PC-3 (cell line): ENCODE data around the gene MED1. TPM values are rescaled to one million over a fixed set of nuclear protein-coding genes. Genes with fewer than 3 reads are reported as not detected.
A peak's percentile ranks its signal among the peaks of the same experiment; 100 is the strongest.

ENCODE experiments used
- ATAC-seq: fragments of 200-7000 bp; cut with Tn5 transposase; 2 replicates; pipeline ENCODE4 v1.9.1; 2020; ENCODE audit warnings: mild to moderate bottlenecking, moderate library complexity
- BruUV-seq: library from RNA; stranded (reverse); fragments of 400-500 nt; replicated peaks from 2 replicates; lab custom pipeline; 2021; lab: Mats Ljungman, UMichigan
- CTCF ChIA-PET: fragments of 300-600 bp; sonication (Branson Sonifier 250); formaldehyde crosslinking; loops from one replicate; lab custom pipeline; 2022; ENCODE audit warnings: antibody characterized with exemption; lab: Charles Lee
- POLR2A ChIA-PET: fragments of 300-600 bp; sonication (Branson Sonifier 250); formaldehyde crosslinking; loops from one replicate; lab custom pipeline; 2022; ENCODE audit warnings: antibody characterized with exemption; ENCODE audit not compliant: unreplicated experiment; lab: Charles Lee
- DNase-seq: peaks from one replicate; pipeline ENCODE4 v3.0.0-alpha.2; 2015
- H2AFZ ChIP-seq: fragments of 300-600 bp; sonication (generic); 2 replicates; pipeline ENCODE4 v1.6.0; 2016; ENCODE audit warnings: antibody characterized with exemption, low read length
- H3F3A ChIP-seq: fragments of 300-600 bp; sonication (generic); one replicate; pipeline ENCODE4 v1.6.0; 2017; ENCODE audit warnings: antibody characterized with exemption, low read length, control low read depth, mild to moderate bottlenecking; ENCODE audit not compliant: unreplicated experiment
- H3K27ac ChIP-seq: fragments of 300-600 bp; sonication (generic); 2 replicates; pipeline ENCODE4 v1.5.1; 2016; ENCODE audit warnings: mild to moderate bottlenecking, low read length
- H3K27me3 ChIP-seq: fragments of 300-600 bp; sonication (generic); 2 replicates; pipeline ENCODE4 v1.6.1; 2016; ENCODE audit warnings: low read length, mixed read lengths
- H3K36me3 ChIP-seq: fragments of 300-600 bp; sonication (generic); 2 replicates; pipeline ENCODE4 v1.6.1; 2016; ENCODE audit warnings: low read depth, mixed run types, low read length, mixed read lengths
- H3K4me1 ChIP-seq: fragments of 300-600 bp; sonication (generic); 2 replicates; pipeline ENCODE4 v1.5.1; 2016; ENCODE audit warnings: low read length; ENCODE audit not compliant: insufficient read depth
- H3K4me2 ChIP-seq: fragments of 300-600 bp; sonication (generic); 2 replicates; pipeline ENCODE4 v1.6.0; 2016; ENCODE audit warnings: low read length
- H3K4me3 ChIP-seq: fragments of 300-600 bp; sonication (generic); 2 replicates; pipeline ENCODE4 v1.5.1; 2016; ENCODE audit warnings: mild to moderate bottlenecking, low read length, mixed read lengths
- H3K79me2 ChIP-seq: fragments of 300-600 bp; sonication (generic); 2 replicates; pipeline ENCODE4 v1.6.1; 2017; ENCODE audit warnings: low read length, mixed read lengths
- H3K9ac ChIP-seq: fragments of 300-600 bp; sonication (generic); 2 replicates; pipeline ENCODE4 v1.6.0; 2016; ENCODE audit warnings: mild to moderate bottlenecking, low read length
- H3K9me2 ChIP-seq: fragments of 300-600 bp; sonication (generic); replicated peaks from 2 replicates; pipeline ENCODE4 v1.6.1; 2016; ENCODE audit warnings: mixed run types, low read length, mixed read lengths
- H3K9me3 ChIP-seq: fragments of 300-600 bp; sonication (generic); 2 replicates; pipeline ENCODE4 v1.6.1; 2016; ENCODE audit warnings: low read length, mixed read lengths
- H4K20me1 ChIP-seq: fragments of 300-600 bp; sonication (generic); 2 replicates; pipeline ENCODE4 v1.6.1; 2016; ENCODE audit warnings: low read length, mixed read lengths
- CTCF ChIP-seq: fragments of 300-600 bp; sonication (generic); conservative IDR thresholded peaks from 2 replicates; pipeline ENCODE4 v1.5.1; 2017; ENCODE audit warnings: antibody characterized with exemption, low read depth, mild to moderate bottlenecking, low read length
- EZH2 ChIP-seq: fragments of 300-600 bp; sonication (generic); IDR thresholded peaks from one replicate; pipeline ENCODE4 v1.6.1; 2017; ENCODE audit warnings: antibody characterized with exemption, mild to moderate bottlenecking, low read length; ENCODE audit not compliant: unreplicated experiment
- EZH2phosphoT487 ChIP-seq: fragments of 300-600 bp; sonication (generic); IDR thresholded peaks from 2 replicates; pipeline ENCODE4 v1.6.1; 2018; ENCODE audit warnings: mild to moderate bottlenecking, antibody characterized with exemption, low read length, borderline replicate concordance
- intact Hi-C: fragments of 100-400 bp; cut with micrococcal nuclease; formaldehyde crosslinking; loops from 2 replicates; pipeline ENCODE4 v1.9.0; 2023
- total RNA-seq: library from RNA; depleted of rRNA; stranded (reverse); fragments of >200 nt; gene quantifications from 2 replicates; pipeline ENCODE4 v1.2.3, GENCODE V29; 2014

The MED1 gene
- total RNA-seq, 1 experiment from 2014 or later = 19.1 TPM

DNA sequence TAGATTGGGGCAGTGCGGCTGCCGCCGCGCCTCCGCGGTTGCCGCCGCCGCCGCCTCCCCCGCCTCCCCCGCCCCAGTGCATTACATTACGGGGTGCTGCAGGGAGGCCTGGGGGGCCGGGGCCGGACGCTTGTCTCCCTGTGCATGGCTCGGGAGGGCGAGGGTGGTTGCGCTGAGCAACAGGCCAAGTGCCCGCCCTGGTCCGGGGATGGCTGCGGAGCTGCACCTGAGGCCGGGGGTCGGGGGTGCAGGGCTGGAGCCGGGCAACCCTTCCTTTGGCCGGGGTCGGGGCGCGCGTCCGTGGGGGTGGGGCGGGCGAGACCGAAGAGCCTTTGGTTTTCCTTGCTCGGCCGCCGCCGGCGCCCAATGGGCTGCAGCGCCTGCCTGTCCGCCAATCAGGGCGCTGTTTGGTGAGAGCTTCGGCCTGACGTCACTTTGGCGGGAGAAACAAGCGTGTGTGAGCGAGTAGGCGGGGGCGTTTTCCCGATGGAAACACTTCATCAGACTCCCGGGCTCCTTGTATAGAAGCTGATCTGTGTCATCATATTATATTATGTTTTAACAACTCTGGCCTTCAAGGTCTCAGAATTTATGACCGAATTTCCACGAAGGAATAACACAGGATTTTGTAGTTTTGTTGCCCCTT, 48.7 kb downstream of the MED1 start:
- peaks cover 8% of the 10 kb centered on the region; the same call in 1 of the 2 replicates for H4K20me1 ChIP-seq
- intact Hi-C loops = loop anchor here (5.0 kb wide), 2 partner anchors 60 to 120 kb away; partner anchors contain the start of gene CDK12
- H3K4me1 ChIP-seq = peaks cover 29% of the 10 kb centered on the region
- peak overlapping the region; percentile 94 for H3K4me2 ChIP-seq
- ChIA-PET POLR2A (no interaction called here), CTCF (interaction anchor here (0.6 kb wide), 1 partner anchor 12 kb away, joined by 4 read pairs; no protein-coding TSS in a partner anchor)
- H3K27me3 ChIP-seq = no peaks in the 10 kb centered on the region
- peak overlapping the region; percentile 96 for H3K4me3 ChIP-seq
- peaks cover 6% of the 10 kb centered on the region; the same call in 1 of the 2 replicates for H3K36me3 ChIP-seq
- H3K79me2 ChIP-seq = peaks cover 8% of the 10 kb centered on the region; the same call in 1 of the 2 replicates
- no TSS peak for BruUV-seq
- DNase-seq (peak; percentile 93), ATAC-seq (peak; percentile 72)
- H3K9me3 ChIP-seq = no peaks in the 10 kb centered on the region
- peak overlapping the region; percentile 96 for H2AFZ ChIP-seq
- no peak overlapping the region for H3K27ac ChIP-seq
- H3K9ac ChIP-seq = peak overlapping the region; percentile 60; the same call in 1 of the 2 replicates
- H3F3A ChIP-seq = no peaks in the 10 kb centered on the region
- no peaks in the 10 kb centered on the region for H3K9me2 ChIP-seq
- TF ChIP-seq CTCF (no peak), EZH2 (no peak), EZH2phosphoT487 (no peak)

DNA sequence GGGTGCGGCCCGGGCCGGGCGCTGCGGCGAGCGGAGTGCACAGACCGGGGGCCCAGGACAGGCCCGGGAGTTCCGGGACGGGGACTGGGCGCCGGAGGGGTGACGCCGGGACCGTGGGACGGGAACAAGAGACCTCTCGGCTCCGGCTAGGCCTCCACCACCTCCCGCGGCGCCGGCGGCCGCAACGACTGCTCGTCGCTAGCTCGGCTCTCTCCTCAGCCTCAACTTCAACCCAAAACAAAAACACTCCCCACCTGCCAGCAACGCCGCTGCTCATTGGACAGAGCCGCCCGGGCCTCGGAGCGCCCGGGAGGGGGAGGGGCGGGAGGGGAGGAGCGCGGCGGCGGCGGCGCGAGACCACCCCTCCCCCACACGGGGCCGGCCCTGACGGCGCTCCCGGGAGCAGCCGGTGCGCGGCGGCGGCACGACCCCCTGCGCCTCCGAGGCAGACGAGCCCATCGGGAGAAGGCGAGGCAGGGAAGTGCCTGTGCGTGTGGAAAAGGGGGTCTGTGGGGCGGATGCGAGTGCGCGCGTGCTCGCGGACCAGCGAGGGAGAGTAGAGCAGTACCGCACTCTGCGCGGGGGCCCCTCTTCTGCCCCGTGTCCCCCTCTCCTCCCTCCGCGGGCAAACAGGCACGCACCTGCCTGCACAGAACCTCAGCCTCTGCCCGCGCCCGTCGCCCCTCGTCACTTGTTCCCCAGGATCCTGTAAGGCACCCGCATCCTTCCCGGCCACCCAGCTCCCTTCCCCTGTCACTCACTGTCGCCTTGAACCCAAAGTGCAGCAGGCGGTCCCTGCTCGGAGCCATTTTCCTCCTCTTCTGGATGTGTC, 49.4 kb downstream of the MED1 start, which contains the start of gene FBXL20:
FBXL20 (minus strand) TSS at position 215 of the 832 bp plus-strand sequence. CDS start 224 bp downstream, outside the sequence.
- H3K4me3 ChIP-seq = peak within 1 kb of the TSS; percentile 96
- TF ChIP-seq EZH2phosphoT487 = no peak
- TF ChIP-seq CTCF = no peak
- no peak for TF ChIP-seq EZH2
- no peaks in the 10 kb centered on the region for H3K9me2 ChIP-seq
- H3K79me2 ChIP-seq = peaks cover 8% of the 10 kb centered on the region; the same call in 1 of the 2 replicates
- H3K9ac ChIP-seq = peak within 1 kb of the TSS; percentile 60
- H3K9me3 ChIP-seq = no peaks in the 10 kb centered on the region
- no TSS peak for BruUV-seq
- no peaks in the 10 kb centered on the region for H3K27me3 ChIP-seq
- ChIA-PET POLR2A (interaction anchor here (0.5 kb wide), 1 partner anchor 49 kb away, joined by 5 read pairs; no protein-coding TSS in a partner anchor), CTCF (interaction anchor here (0.6 kb wide), 1 partner anchor 152 kb away, joined by 4 read pairs; no protein-coding TSS in a partner anchor)
- no peak within 1 kb of the TSS for H3K27ac ChIP-seq
- H3K36me3 ChIP-seq = peaks cover 5% of the 10 kb centered on the region; the same call in 1 of the 2 replicates
- intact Hi-C loops = loop anchor here (5.0 kb wide), 2 partner anchors 61 to 119 kb away; partner anchors contain the start of gene CDK12
- H4K20me1 ChIP-seq = peaks cover 8% of the 10 kb centered on the region; the same call in 1 of the 2 replicates
- H3K4me1 ChIP-seq = peaks cover 29% of the 10 kb centered on the region
- ATAC-seq (peak; percentile 63), DNase-seq (peak; percentile 86)
- H3F3A ChIP-seq = no peaks in the 10 kb centered on the region
- peak within 1 kb of the TSS; percentile 96 for H2AFZ ChIP-seq
- H3K4me2 ChIP-seq = peak within 1 kb of the TSS; percentile 94
